CD14-positive monocyte (primary cell): ENCODE results near the gene AMBP. TPM values are rescaled to one million over a fixed set of nuclear protein-coding genes. Genes with fewer than 3 reads are reported as not detected.

Source experiments
- DNase-seq, 3 donors: peaks; one replicate each; pipeline ENCODE4 v3.0.0-alpha.2; 2011 to 2022
- H2AFZ ChIP-seq: 2 replicates; pipeline ENCODE4 v1.6.0; 2012; ENCODE audit warnings: mild to moderate bottlenecking, low read depth, low read length, inconsistent platforms; ENCODE audit not compliant: insufficient read depth, poor library complexity, severe bottlenecking
- H3K27ac ChIP-seq, 2 donors: 1 replicate in 1 of 2; 2 replicates in 1 of 2; pipeline ENCODE4 v1.5.1; 2012 to 2013; ENCODE audit warnings: low read length in 2 of 2, control low read depth in 1 of 2, inconsistent platforms in 1 of 2, low read depth in 1 of 2, mild to moderate bottlenecking in 1 of 2
- H3K27me3 ChIP-seq, 2 donors: one replicate each; pipeline versions ENCODE4 v1.6.0 to v1.6.1; 2011 to 2013; ENCODE audit warnings: low read length in 2 of 2; ENCODE audit not compliant: control insufficient read depth in 2 of 2, insufficient read depth in 2 of 2
- H3K36me3 ChIP-seq, 2 donors: replicated peaks in 1 of 2; 1 replicate in 1 of 2; 2 replicates in 1 of 2; pipeline versions ENCODE4 v1.5.1 to v1.6.1; 2012 to 2013; ENCODE audit warnings: low read length in 2 of 2, control low read depth in 1 of 2, inconsistent platforms in 1 of 2, mild to moderate bottlenecking in 1 of 2; ENCODE audit not compliant: insufficient read depth in 2 of 2, control insufficient read depth in 1 of 2
- H3K4me1 ChIP-seq, 2 donors: 1 replicate in 1 of 2; 2 replicates in 1 of 2; pipeline versions ENCODE4 v1.5.1 to v1.6.1; 2012 to 2013; ENCODE audit warnings: low read length in 2 of 2, control low read depth in 1 of 2, inconsistent platforms in 1 of 2, mild to moderate bottlenecking in 1 of 2, moderate library complexity in 1 of 2; ENCODE audit not compliant: insufficient read depth in 2 of 2, control insufficient read depth in 1 of 2
- H3K4me2 ChIP-seq: replicated peaks from 2 replicates; pipeline ENCODE3; 2012; ENCODE audit warnings: low read length, moderate library complexity, mild to moderate bottlenecking; ENCODE audit not compliant: poor library complexity, severe bottlenecking; ENCODE audit errors: extremely low read depth
- H3K4me3 ChIP-seq, 3 experiments: fragments of 200-600 bp in 1 of 3; sonication (generic) in 1 of 3; replicated peaks in 1 of 3; 1 replicate in 2 of 3; 2 replicates in 1 of 3; pipeline ENCODE4 v1.5.1; 2011 to 2013; ENCODE audit warnings: low read length in 3 of 3, mild to moderate bottlenecking in 3 of 3, control low read depth in 2 of 3, low read depth in 2 of 3, inconsistent platforms in 1 of 3, moderate library complexity in 1 of 3
- H3K79me2 ChIP-seq: 2 replicates; pipeline ENCODE4 v1.6.0; 2012; ENCODE audit warnings: mild to moderate bottlenecking, control low read depth, inconsistent platforms, low read length, moderate library complexity; ENCODE audit not compliant: insufficient read depth
- H3K9ac ChIP-seq: 2 replicates; pipeline ENCODE4 v1.6.0; 2017; ENCODE audit warnings: low read length, mild to moderate bottlenecking; ENCODE audit not compliant: insufficient read depth, poor library complexity, severe bottlenecking
- H3K9me3 ChIP-seq, 2 donors: replicated peaks in 1 of 2; 1 replicate in 1 of 2; 2 replicates in 1 of 2; pipeline versions ENCODE4 v1.5.1 to v1.6.1; 2012 to 2013; ENCODE audit warnings: low read length in 2 of 2, control low read depth in 1 of 2; ENCODE audit not compliant: control insufficient read depth in 1 of 2, insufficient read depth in 1 of 2
- H4K20me1 ChIP-seq: 2 replicates; pipeline ENCODE4 v1.6.0; 2012; ENCODE audit warnings: mild to moderate bottlenecking, low read length, control low read depth, moderate library complexity; ENCODE audit not compliant: insufficient read depth
- H3K27ac Mint-ChIP-seq, 7 donors: one replicate each; pipeline ENCODE4 v1.8.0; 2020; ENCODE audit warnings: mild to moderate bottlenecking in 7 of 7, mixed read lengths in 7 of 7, moderate library complexity in 6 of 7, inconsistent platforms in 2 of 7
- H3K27me3 Mint-ChIP-seq, 3 donors: one replicate each; pipeline ENCODE4 v1.8.0; 2021 to 2022; ENCODE audit warnings: low read depth in 3 of 3, mild to moderate bottlenecking in 3 of 3, mixed read lengths in 3 of 3, moderate library complexity in 3 of 3, inconsistent platforms in 1 of 3
- H3K36me3 Mint-ChIP-seq, 2 donors: one replicate each; pipeline ENCODE4 v1.8.0; 2020; ENCODE audit warnings: mixed read lengths in 2 of 2, inconsistent platforms in 1 of 2, mild to moderate bottlenecking in 1 of 2
- H3K4me1 Mint-ChIP-seq: one replicate; pipeline ENCODE4 v1.8.0; 2020; ENCODE audit warnings: mild to moderate bottlenecking, mixed read lengths
- H3K4me3 Mint-ChIP-seq, 2 donors: one replicate each; pipeline ENCODE4 v1.8.0; 2020; ENCODE audit warnings: mild to moderate bottlenecking in 2 of 2, mixed read lengths in 2 of 2, moderate library complexity in 1 of 2
- H3K9me3 Mint-ChIP-seq, 7 donors: one replicate each; pipeline ENCODE4 v1.8.0; 2020 to 2022; ENCODE audit warnings: mixed read lengths in 7 of 7, mild to moderate bottlenecking in 6 of 7, moderate library complexity in 6 of 7, inconsistent platforms in 2 of 7
- WGBS: methylation state at CpG from one replicate; pipeline ENCODE4 v1.1.5; 2013; ENCODE audit warnings: missing lambda C conversion rate; ENCODE audit not compliant: insufficient coverage; 5-methylcytosine and 5-hydroxymethylcytosine counted together
- intact Hi-C, 2 donors: fragments of 100-400 bp; cut with micrococcal nuclease; formaldehyde crosslinking; loops; one replicate each; pipeline versions ENCODE4 v1.15.0 to v1.15.1; 2023
- polyA plus RNA-seq, 3 donors: library from polyadenylated mRNA; depleted of rRNA in 1 of 3; unstranded in 2 of 3; stranded (reverse) in 1 of 3; fragments of 300-500 nt in 2 of 3; fragments of >200 nt in 1 of 3; fragmentation: Illumina TruSeq in 2 of 3; gene quantifications; 1 replicate in 2 of 3; 2 replicates in 1 of 3; pipeline ENCODE4 v1.2.3, GENCODE V29; 2012 to 2021
- TF ChIP-seq, protein P1 (sequence below): fragments of 200-600 bp; IDR thresholded peaks from one replicate; pipeline ENCODE4 v1.8.0; 2022; ENCODE audit warnings: antibody characterized with exemption, mild to moderate bottlenecking

AMBP gene
- polyA plus RNA-seq, 3 donors, result not detected

DNA sequence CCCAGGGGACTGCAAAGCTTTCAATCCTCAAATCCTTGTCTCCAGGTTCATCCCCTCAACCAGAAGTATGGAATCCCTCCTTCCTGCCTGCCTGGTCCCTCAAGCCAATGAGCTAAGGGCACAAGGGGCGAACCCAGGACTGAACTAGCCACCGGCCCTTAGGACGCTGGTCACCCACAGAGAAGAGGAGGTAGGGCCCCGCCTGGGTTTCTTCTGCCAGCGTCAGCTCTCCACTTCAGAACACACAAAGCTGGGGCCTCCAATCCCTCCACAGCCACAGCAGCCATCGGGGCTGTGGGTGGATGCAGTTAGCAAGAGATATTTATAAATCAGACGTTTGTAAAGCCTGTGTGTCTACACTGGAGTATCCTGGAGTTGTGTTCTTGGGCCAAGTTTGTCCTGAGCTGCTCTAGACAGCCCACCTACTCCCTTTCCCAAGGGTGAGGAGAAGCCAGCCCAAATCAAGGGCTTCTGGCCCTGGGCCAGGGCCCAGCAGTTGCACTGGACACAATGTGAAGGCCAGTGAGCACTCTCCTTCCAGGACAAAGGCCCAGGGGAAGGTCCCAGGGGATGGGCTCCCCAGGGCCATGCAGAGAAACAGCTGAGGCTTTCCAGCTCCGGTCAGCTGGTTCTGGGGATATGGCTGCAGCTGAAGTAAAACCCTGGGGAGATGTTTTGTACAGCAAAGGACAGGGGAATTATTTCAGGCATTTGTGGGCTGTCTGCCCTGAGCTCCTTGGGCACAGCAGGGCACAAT is 18.9 kb downstream of the AMBP start:
- Histone ChIP-seq H2AFZ (no peak overlapping the region), H3K27me3 (peaks cover 0 to 3% of the 10 kb centered on the region in 2 donors), H3K4me1 (no peaks in the 10 kb centered on the region), H3K4me3 (no peak overlapping the region), H3K4me2 (no peak overlapping the region), H4K20me1 (no peaks in the 10 kb centered on the region), H3K27ac (no peak overlapping the region), H3K36me3 (no peaks in the 10 kb centered on the region), H3K79me2 (no peaks in the 10 kb centered on the region), H3K9ac (no peak overlapping the region), H3K9me3 (no peaks in the 10 kb centered on the region)
- no peak overlapping the region for H3K27ac Mint-ChIP-seq
- no peaks in the 10 kb centered on the region for H3K36me3 Mint-ChIP-seq
- H3K4me3 Mint-ChIP-seq, result no peak overlapping the region
- no peaks in the 10 kb centered on the region for H3K9me3 Mint-ChIP-seq
- intact Hi-C loops, result no loop called here
- peaks cover 3 to 10% (median 5%) of the 10 kb centered on the region in 3 donors for H3K27me3 Mint-ChIP-seq
- no peak for DNase-seq
- TF ChIP-seq, protein P1, sequence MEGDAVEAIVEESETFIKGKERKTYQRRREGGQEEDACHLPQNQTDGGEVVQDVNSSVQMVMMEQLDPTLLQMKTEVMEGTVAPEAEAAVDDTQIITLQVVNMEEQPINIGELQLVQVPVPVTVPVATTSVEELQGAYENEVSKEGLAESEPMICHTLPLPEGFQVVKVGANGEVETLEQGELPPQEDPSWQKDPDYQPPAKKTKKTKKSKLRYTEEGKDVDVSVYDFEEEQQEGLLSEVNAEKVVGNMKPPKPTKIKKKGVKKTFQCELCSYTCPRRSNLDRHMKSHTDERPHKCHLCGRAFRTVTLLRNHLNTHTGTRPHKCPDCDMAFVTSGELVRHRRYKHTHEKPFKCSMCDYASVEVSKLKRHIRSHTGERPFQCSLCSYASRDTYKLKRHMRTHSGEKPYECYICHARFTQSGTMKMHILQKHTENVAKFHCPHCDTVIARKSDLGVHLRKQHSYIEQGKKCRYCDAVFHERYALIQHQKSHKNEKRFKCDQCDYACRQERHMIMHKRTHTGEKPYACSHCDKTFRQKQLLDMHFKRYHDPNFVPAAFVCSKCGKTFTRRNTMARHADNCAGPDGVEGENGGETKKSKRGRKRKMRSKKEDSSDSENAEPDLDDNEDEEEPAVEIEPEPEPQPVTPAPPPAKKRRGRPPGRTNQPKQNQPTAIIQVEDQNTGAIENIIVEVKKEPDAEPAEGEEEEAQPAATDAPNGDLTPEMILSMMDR, result no peak
- WGBS, result 100% methylated on average over 4 of the region's 8 CpGs
- H3K4me1 Mint-ChIP-seq, result peaks cover 3% of the 10 kb centered on the region

DNA sequence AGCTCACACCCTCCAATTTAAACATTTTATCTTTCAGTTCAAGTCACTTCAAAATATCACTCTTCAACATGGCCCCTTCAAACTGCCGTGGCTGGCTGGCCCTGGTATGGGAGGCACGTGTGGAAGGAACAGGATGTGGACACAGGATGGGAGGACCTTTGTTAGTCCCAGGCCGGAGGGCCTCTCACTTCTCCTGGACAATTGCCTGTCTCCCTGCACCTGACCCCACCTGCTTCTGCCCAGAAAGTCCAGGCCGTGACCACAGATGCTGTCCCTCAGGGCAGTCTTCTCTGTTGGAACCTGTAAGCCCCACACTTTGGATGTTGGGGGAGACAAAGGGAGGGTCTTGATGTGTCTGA is 19.4 kb downstream of the AMBP start:
- Histone ChIP-seq H3K4me3 (no peak overlapping the region), H3K27me3 (no peaks in the 10 kb centered on the region), H2AFZ (no peak overlapping the region), H4K20me1 (no peaks in the 10 kb centered on the region), H3K79me2 (no peaks in the 10 kb centered on the region), H3K36me3 (no peaks in the 10 kb centered on the region), H3K9ac (no peak overlapping the region), H3K4me2 (no peak overlapping the region), H3K27ac (no peak overlapping the region), H3K9me3 (no peaks in the 10 kb centered on the region), H3K4me1 (no peaks in the 10 kb centered on the region)
- intact Hi-C loops, result no loop called here
- peaks cover 3 to 7% (median 5%) of the 10 kb centered on the region in 3 donors for H3K27me3 Mint-ChIP-seq
- H3K4me3 Mint-ChIP-seq, result no peak overlapping the region
- peaks cover 3% of the 10 kb centered on the region for H3K4me1 Mint-ChIP-seq
- no CpG with 5 or more reads among the region's 4 CpGs for WGBS
- TF ChIP-seq, protein P1, result no peak
- no peaks in the 10 kb centered on the region for H3K9me3 Mint-ChIP-seq
- no peaks in the 10 kb centered on the region for H3K36me3 Mint-ChIP-seq
- no peak for DNase-seq
- no peak overlapping the region for H3K27ac Mint-ChIP-seq
